ENCODE measurements around the gene AADACL2. TPM values are rescaled to one million over a fixed set of nuclear protein-coding genes. Genes with fewer than 3 reads are reported as not detected.

Gene AADACL2
- total and polyA plus RNA-seq, 2 donors (not counting 1 experiment from before 2014, with no cell fraction given): not detected

GRCh38 chr3:151796105-151796680, 62.5 kb downstream of the AADACL2 start:
- H3K27me3 Mint-ChIP-seq: peaks cover 4% of the 10 kb centered on the region
- H2AFZ ChIP-seq (ENCODE audit: insufficient read depth, low read depth, low read length, poor library complexity, severe bottlenecking): no peak overlapping the region
- H3K4me3 Mint-ChIP-seq: no peak overlapping the region
- H3K9ac ChIP-seq (ENCODE audit: low read length): no peak overlapping the region
- H4K20me1 ChIP-seq (ENCODE audit: control insufficient read depth, insufficient read depth, low read length, poor library complexity, severe bottlenecking): no peaks in the 10 kb centered on the region
- DNase-seq (no peak), ATAC-seq (ENCODE audit: low read depth) (no peak)
- no peaks in the 10 kb centered on the region for H3K9me3 ChIP-seq (ENCODE audit: control extremely low read depth in 1 of 3, control insufficient read depth in 2 of 3, insufficient read depth in 1 of 3, low read length in 2 of 3)
- WGBS (ENCODE audit: insufficient coverage): no CpG with 5 or more reads among the region's 1 CpG
- no peaks in the 10 kb centered on the region for H3K36me3 ChIP-seq (replicated peaks in 1 of 2; ENCODE audit: control extremely low read depth in 1 of 2, control insufficient read depth in 1 of 2, extremely low read depth in 1 of 2, insufficient read depth in 2 of 2, low read length in 1 of 2)
- H3K4me3 ChIP-seq (ENCODE audit: control extremely low read depth in 1 of 5, extremely low read depth in 1 of 5, insufficient read depth in 1 of 5, low read depth in 2 of 5, low read length in 4 of 5): no peak overlapping the region
- H3K27ac ChIP-seq (ENCODE audit: low read length in 2 of 2): no peak overlapping the region
- no peaks in the 10 kb centered on the region for H3K4me1 Mint-ChIP-seq
- no peaks in the 10 kb centered on the region for H3K4me1 ChIP-seq (ENCODE audit: control insufficient read depth in 2 of 2, insufficient read depth in 2 of 2, low read length in 2 of 2)
- ChIA-PET POLR2A (no interaction called here), CTCF (no interaction called here)
- TF ChIP-seq EZH2 (IDR thresholded peaks at IDR 0.05; ENCODE audit: borderline replicate concordance, insufficient read depth, low read depth, low read length, poor library complexity, severe bottlenecking): no peak
- TF ChIP-seq CTCF (IDR thresholded peaks at IDR 0.05): no peak
- intact Hi-C loops (cut with micrococcal nuclease): no loop called here
- no peaks in the 10 kb centered on the region for H3K9me3 Mint-ChIP-seq (ENCODE audit: insufficient read depth)
- H3K4me2 ChIP-seq (replicated peaks; ENCODE audit: low read depth, low read length, poor library complexity, severe bottlenecking): no peak overlapping the region
- no peaks in the 10 kb centered on the region for H3K27me3 ChIP-seq (replicated peaks in 1 of 4; ENCODE audit: control extremely low read depth in 1 of 4, control insufficient read depth in 3 of 4, insufficient read depth in 4 of 4, low read length in 3 of 4)
- H3K79me2 ChIP-seq (ENCODE audit: control insufficient read depth, insufficient read depth, low read length): no peaks in the 10 kb centered on the region
- no peak overlapping the region for H3K27ac Mint-ChIP-seq

- DNase-seq (no peak), ATAC-seq (ENCODE audit: low read depth) (no peak)
- no peak overlapping the region for H3K27ac ChIP-seq (ENCODE audit: low read length in 2 of 2)
- Mint-ChIP-seq H3K27me3 (peaks cover 4% of the 10 kb centered on the region), H3K4me1 (no peaks in the 10 kb centered on the region), H3K27ac (no peak overlapping the region), H3K9me3 (ENCODE audit: insufficient read depth) (no peaks in the 10 kb centered on the region), H3K4me3 (no peak overlapping the region)
- no peaks in the 10 kb centered on the region for H3K27me3 ChIP-seq (replicated peaks in 1 of 4; ENCODE audit: control extremely low read depth in 1 of 4, control insufficient read depth in 3 of 4, insufficient read depth in 4 of 4, low read length in 3 of 4)
- H3K36me3 ChIP-seq (replicated peaks in 1 of 2; ENCODE audit: control extremely low read depth in 1 of 2, control insufficient read depth in 1 of 2, extremely low read depth in 1 of 2, insufficient read depth in 2 of 2, low read length in 1 of 2): no peaks in the 10 kb centered on the region
- no peaks in the 10 kb centered on the region for H3K79me2 ChIP-seq (ENCODE audit: control insufficient read depth, insufficient read depth, low read length)
- no peak overlapping the region for H3K4me2 ChIP-seq (replicated peaks; ENCODE audit: low read depth, low read length, poor library complexity, severe bottlenecking)
- no peak for TF ChIP-seq CTCF (IDR thresholded peaks at IDR 0.05)
- no peak for TF ChIP-seq EZH2 (IDR thresholded peaks at IDR 0.05; ENCODE audit: borderline replicate concordance, insufficient read depth, low read depth, low read length, poor library complexity, severe bottlenecking)
- no peaks in the 10 kb centered on the region for H3K9me3 ChIP-seq (ENCODE audit: control extremely low read depth in 1 of 3, control insufficient read depth in 2 of 3, insufficient read depth in 1 of 3, low read length in 2 of 3)
- H4K20me1 ChIP-seq (ENCODE audit: control insufficient read depth, insufficient read depth, low read length, poor library complexity, severe bottlenecking): no peaks in the 10 kb centered on the region
- no peak overlapping the region for H3K9ac ChIP-seq (ENCODE audit: low read length)
- CTCF ChIA-PET: no interaction called here
- POLR2A ChIA-PET: no interaction called here
- no peak overlapping the region for H3K4me3 ChIP-seq (ENCODE audit: control extremely low read depth in 1 of 5, extremely low read depth in 1 of 5, insufficient read depth in 1 of 5, low read depth in 2 of 5, low read length in 4 of 5)
- no CpG with 5 or more reads among the region's 2 CpGs for WGBS (ENCODE audit: insufficient coverage)
- H2AFZ ChIP-seq (ENCODE audit: insufficient read depth, low read depth, low read length, poor library complexity, severe bottlenecking): no peak overlapping the region
- H3K4me1 ChIP-seq (ENCODE audit: control insufficient read depth in 2 of 2, insufficient read depth in 2 of 2, low read length in 2 of 2): no peaks in the 10 kb centered on the region
- intact Hi-C loops (cut with micrococcal nuclease): no loop called here
These were observed 64.7 kb downstream of the AADACL2 start for GRCh38 chr3:151798466-151798865.

All from B cell (primary cell).